Thyroid gland (tissue), 4 donors: ENCODE measurements around the gene MMEL1.

Experiments used
- POLR2A ChIP-seq, 2 donors: fragments of 450-650 bp; IDR thresholded peaks; one replicate each; pipeline ENCODE4 v1.6.1; 2017; ENCODE audit warnings: antibody characterized with exemption in 2 of 2, mild to moderate bottlenecking in 2 of 2, moderate library complexity in 1 of 2
- TF ChIP-seq, protein P1 (sequence below), 6 experiments: fragments of 200-600 bp in 3 of 6; fragments of 450-650 bp in 3 of 6; sonication (generic) in 3 of 6; IDR thresholded peaks; one replicate each; pipeline ENCODE4 v1.5.1; 2016 to 2019; ENCODE audit warnings: antibody characterized with exemption in 6 of 6, mild to moderate bottlenecking in 2 of 6, inconsistent platforms in 1 of 6, moderate library complexity in 1 of 6

DNA sequence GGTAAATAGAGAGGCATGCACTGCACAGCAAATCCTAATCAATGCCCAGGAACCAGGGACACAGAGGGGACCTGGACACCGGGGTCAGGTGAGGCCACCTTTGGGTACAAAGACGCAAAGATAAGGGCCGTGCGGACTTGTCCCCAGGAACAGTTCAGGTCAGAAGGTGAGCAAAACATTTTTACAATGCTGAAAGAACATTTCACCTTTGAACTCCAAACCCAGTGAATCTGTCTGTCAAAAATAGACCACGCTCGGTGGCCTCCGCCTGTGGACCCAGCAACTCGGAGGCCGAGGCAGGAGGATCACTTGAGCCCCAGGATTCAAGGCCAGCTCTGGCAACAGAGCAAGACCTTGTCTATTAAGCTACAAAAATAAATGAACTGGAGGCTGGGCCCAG is 61.5 kb downstream of the MMEL1 start:
- TF ChIP-seq, protein P1, sequence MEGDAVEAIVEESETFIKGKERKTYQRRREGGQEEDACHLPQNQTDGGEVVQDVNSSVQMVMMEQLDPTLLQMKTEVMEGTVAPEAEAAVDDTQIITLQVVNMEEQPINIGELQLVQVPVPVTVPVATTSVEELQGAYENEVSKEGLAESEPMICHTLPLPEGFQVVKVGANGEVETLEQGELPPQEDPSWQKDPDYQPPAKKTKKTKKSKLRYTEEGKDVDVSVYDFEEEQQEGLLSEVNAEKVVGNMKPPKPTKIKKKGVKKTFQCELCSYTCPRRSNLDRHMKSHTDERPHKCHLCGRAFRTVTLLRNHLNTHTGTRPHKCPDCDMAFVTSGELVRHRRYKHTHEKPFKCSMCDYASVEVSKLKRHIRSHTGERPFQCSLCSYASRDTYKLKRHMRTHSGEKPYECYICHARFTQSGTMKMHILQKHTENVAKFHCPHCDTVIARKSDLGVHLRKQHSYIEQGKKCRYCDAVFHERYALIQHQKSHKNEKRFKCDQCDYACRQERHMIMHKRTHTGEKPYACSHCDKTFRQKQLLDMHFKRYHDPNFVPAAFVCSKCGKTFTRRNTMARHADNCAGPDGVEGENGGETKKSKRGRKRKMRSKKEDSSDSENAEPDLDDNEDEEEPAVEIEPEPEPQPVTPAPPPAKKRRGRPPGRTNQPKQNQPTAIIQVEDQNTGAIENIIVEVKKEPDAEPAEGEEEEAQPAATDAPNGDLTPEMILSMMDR (IDR thresholded peaks at IDR 0.05), result no peak
- no peak for TF ChIP-seq POLR2A (IDR thresholded peaks at IDR 0.05)
